PC-3 (cell line): ENCODE measurements around the gene DMC1. TPM values are rescaled to one million over a fixed set of nuclear protein-coding genes. Genes with fewer than 3 reads are reported as not detected.
"Not testable (repeated sequence)": the region's sequence is repeated elsewhere in the genome, so short reads cannot be mapped to it uniquely, and the experiment has no call there.

ENCODE experiments used
- ATAC-seq: fragments of 200-7000 bp; cut with Tn5 transposase; 2 replicates; pipeline ENCODE4 v1.9.1; 2020; ENCODE audit warnings: mild to moderate bottlenecking, moderate library complexity
- BruUV-seq: library from RNA; stranded (reverse); fragments of 400-500 nt; replicated peaks from 2 replicates; lab custom pipeline; 2021; lab: Mats Ljungman, UMichigan
- CTCF ChIA-PET: fragments of 300-600 bp; sonication (Branson Sonifier 250); formaldehyde crosslinking; loops from one replicate; lab custom pipeline; 2022; ENCODE audit warnings: antibody characterized with exemption; lab: Charles Lee
- POLR2A ChIA-PET: fragments of 300-600 bp; sonication (Branson Sonifier 250); formaldehyde crosslinking; loops from one replicate; lab custom pipeline; 2022; ENCODE audit warnings: antibody characterized with exemption; ENCODE audit not compliant: unreplicated experiment; lab: Charles Lee
- DNase-seq: peaks from one replicate; pipeline ENCODE4 v3.0.0-alpha.2; 2015
- H2AFZ ChIP-seq: fragments of 300-600 bp; sonication (generic); 2 replicates; pipeline ENCODE4 v1.6.0; 2016; ENCODE audit warnings: antibody characterized with exemption, low read length
- H3F3A ChIP-seq: fragments of 300-600 bp; sonication (generic); one replicate; pipeline ENCODE4 v1.6.0; 2017; ENCODE audit warnings: antibody characterized with exemption, low read length, control low read depth, mild to moderate bottlenecking; ENCODE audit not compliant: unreplicated experiment
- H3K27ac ChIP-seq: fragments of 300-600 bp; sonication (generic); 2 replicates; pipeline ENCODE4 v1.5.1; 2016; ENCODE audit warnings: mild to moderate bottlenecking, low read length
- H3K27me3 ChIP-seq: fragments of 300-600 bp; sonication (generic); 2 replicates; pipeline ENCODE4 v1.6.1; 2016; ENCODE audit warnings: low read length, mixed read lengths
- H3K36me3 ChIP-seq: fragments of 300-600 bp; sonication (generic); 2 replicates; pipeline ENCODE4 v1.6.1; 2016; ENCODE audit warnings: low read depth, mixed run types, low read length, mixed read lengths
- H3K4me1 ChIP-seq: fragments of 300-600 bp; sonication (generic); 2 replicates; pipeline ENCODE4 v1.5.1; 2016; ENCODE audit warnings: low read length; ENCODE audit not compliant: insufficient read depth
- H3K4me2 ChIP-seq: fragments of 300-600 bp; sonication (generic); 2 replicates; pipeline ENCODE4 v1.6.0; 2016; ENCODE audit warnings: low read length
- H3K4me3 ChIP-seq: fragments of 300-600 bp; sonication (generic); 2 replicates; pipeline ENCODE4 v1.5.1; 2016; ENCODE audit warnings: mild to moderate bottlenecking, low read length, mixed read lengths
- H3K79me2 ChIP-seq: fragments of 300-600 bp; sonication (generic); 2 replicates; pipeline ENCODE4 v1.6.1; 2017; ENCODE audit warnings: low read length, mixed read lengths
- H3K9ac ChIP-seq: fragments of 300-600 bp; sonication (generic); 2 replicates; pipeline ENCODE4 v1.6.0; 2016; ENCODE audit warnings: mild to moderate bottlenecking, low read length
- H3K9me2 ChIP-seq: fragments of 300-600 bp; sonication (generic); replicated peaks from 2 replicates; pipeline ENCODE4 v1.6.1; 2016; ENCODE audit warnings: mixed run types, low read length, mixed read lengths
- H3K9me3 ChIP-seq: fragments of 300-600 bp; sonication (generic); 2 replicates; pipeline ENCODE4 v1.6.1; 2016; ENCODE audit warnings: low read length, mixed read lengths
- H4K20me1 ChIP-seq: fragments of 300-600 bp; sonication (generic); 2 replicates; pipeline ENCODE4 v1.6.1; 2016; ENCODE audit warnings: low read length, mixed read lengths
- EZH2 ChIP-seq: fragments of 300-600 bp; sonication (generic); IDR thresholded peaks from one replicate; pipeline ENCODE4 v1.6.1; 2017; ENCODE audit warnings: antibody characterized with exemption, mild to moderate bottlenecking, low read length; ENCODE audit not compliant: unreplicated experiment
- EZH2phosphoT487 ChIP-seq: fragments of 300-600 bp; sonication (generic); IDR thresholded peaks from 2 replicates; pipeline ENCODE4 v1.6.1; 2018; ENCODE audit warnings: mild to moderate bottlenecking, antibody characterized with exemption, low read length, borderline replicate concordance
- intact Hi-C: fragments of 100-400 bp; cut with micrococcal nuclease; formaldehyde crosslinking; loops from 2 replicates; pipeline ENCODE4 v1.9.0; 2023
- total RNA-seq: library from RNA; depleted of rRNA; stranded (reverse); fragments of >200 nt; gene quantifications from 2 replicates; pipeline ENCODE4 v1.2.3, GENCODE V29; 2014
- TF ChIP-seq, protein P1 (sequence below): fragments of 300-600 bp; sonication (generic); conservative IDR thresholded peaks from 2 replicates; pipeline ENCODE4 v1.5.1; 2017; ENCODE audit warnings: antibody characterized with exemption, low read depth, mild to moderate bottlenecking, low read length

Gene DMC1
- total RNA-seq, 1 experiment from 2014 or later = not detected

- POLR2A ChIA-PET = no interaction called here
- BruUV-seq = no TSS peak
- CTCF ChIA-PET = no interaction called here
- H3K79me2 ChIP-seq = no peaks in the 10 kb centered on the region
- H3K9ac ChIP-seq = no peak overlapping the region
- intact Hi-C loops = no loop called here
- no peak overlapping the region for H2AFZ ChIP-seq
- H4K20me1 ChIP-seq = no peaks in the 10 kb centered on the region
- H3K4me3 ChIP-seq = no peak overlapping the region
- no peak for DNase-seq
- H3K4me2 ChIP-seq = no peak overlapping the region
- no peaks in the 10 kb centered on the region for H3K9me3 ChIP-seq
- no peak for TF ChIP-seq EZH2
- no peaks in the 10 kb centered on the region for H3K27me3 ChIP-seq
- no peaks in the 10 kb centered on the region for H3K9me2 ChIP-seq
- no peak for ATAC-seq
- H3K4me1 ChIP-seq = peaks cover 11% of the 10 kb centered on the region
- H3K27ac ChIP-seq = no peak overlapping the region
- H3K36me3 ChIP-seq = no peaks in the 10 kb centered on the region
- H3F3A ChIP-seq = no peaks in the 10 kb centered on the region
These were observed 32.2 kb upstream of the DMC1 start for GRCh38 chr22:38602166-38602565.

DNA sequence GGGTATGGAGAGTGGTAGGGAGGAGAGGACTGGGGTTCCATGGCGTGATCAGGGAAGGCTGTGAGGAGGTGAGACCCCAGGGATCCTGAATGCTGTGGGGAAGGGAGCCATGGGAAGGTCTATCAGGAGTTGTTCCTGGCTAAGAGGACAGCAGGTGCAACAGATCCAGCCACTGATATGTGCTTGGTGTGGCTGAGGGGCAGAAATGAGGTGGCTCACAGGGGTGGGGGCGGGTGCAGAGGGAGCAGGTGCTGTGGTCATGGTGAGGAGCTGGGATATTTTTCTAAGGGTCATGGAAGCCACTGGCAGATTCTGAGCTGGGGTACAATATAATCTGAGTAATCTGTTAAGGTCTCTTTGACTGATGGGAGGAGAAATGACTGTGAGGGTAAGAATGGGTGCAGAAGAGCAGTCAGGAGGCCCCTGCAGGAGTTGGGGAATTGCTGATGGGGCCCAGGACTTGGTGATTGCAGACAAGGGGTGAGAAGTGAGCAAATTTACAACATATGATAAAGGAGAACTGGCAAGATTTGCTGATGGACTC lies 31.3 kb upstream of the DMC1 start:
- BruUV-seq = no TSS peak
- intact Hi-C loops = no loop called here
- H3K27me3 ChIP-seq = no peaks in the 10 kb centered on the region
- no peaks in the 10 kb centered on the region for H3K9me2 ChIP-seq
- H3K4me2 ChIP-seq = no peak overlapping the region
- H3K79me2 ChIP-seq = no peaks in the 10 kb centered on the region
- no peaks in the 10 kb centered on the region for H3K36me3 ChIP-seq
- peaks cover 5% of the 10 kb centered on the region for H3K4me1 ChIP-seq
- no peak for DNase-seq
- H3K9ac ChIP-seq = no peak overlapping the region
- H4K20me1 ChIP-seq = no peaks in the 10 kb centered on the region
- H3K27ac ChIP-seq = no peak overlapping the region
- ATAC-seq = no peak
- TF ChIP-seq EZH2 (no peak), EZH2phosphoT487 (no peak)
- TF ChIP-seq, protein P1, sequence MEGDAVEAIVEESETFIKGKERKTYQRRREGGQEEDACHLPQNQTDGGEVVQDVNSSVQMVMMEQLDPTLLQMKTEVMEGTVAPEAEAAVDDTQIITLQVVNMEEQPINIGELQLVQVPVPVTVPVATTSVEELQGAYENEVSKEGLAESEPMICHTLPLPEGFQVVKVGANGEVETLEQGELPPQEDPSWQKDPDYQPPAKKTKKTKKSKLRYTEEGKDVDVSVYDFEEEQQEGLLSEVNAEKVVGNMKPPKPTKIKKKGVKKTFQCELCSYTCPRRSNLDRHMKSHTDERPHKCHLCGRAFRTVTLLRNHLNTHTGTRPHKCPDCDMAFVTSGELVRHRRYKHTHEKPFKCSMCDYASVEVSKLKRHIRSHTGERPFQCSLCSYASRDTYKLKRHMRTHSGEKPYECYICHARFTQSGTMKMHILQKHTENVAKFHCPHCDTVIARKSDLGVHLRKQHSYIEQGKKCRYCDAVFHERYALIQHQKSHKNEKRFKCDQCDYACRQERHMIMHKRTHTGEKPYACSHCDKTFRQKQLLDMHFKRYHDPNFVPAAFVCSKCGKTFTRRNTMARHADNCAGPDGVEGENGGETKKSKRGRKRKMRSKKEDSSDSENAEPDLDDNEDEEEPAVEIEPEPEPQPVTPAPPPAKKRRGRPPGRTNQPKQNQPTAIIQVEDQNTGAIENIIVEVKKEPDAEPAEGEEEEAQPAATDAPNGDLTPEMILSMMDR = no peak
- H3K4me3 ChIP-seq = no peak overlapping the region
- POLR2A ChIA-PET = no interaction called here
- no peak overlapping the region for H2AFZ ChIP-seq
- H3F3A ChIP-seq = no peaks in the 10 kb centered on the region
- CTCF ChIA-PET = no interaction called here
- no peaks in the 10 kb centered on the region for H3K9me3 ChIP-seq

DNA sequence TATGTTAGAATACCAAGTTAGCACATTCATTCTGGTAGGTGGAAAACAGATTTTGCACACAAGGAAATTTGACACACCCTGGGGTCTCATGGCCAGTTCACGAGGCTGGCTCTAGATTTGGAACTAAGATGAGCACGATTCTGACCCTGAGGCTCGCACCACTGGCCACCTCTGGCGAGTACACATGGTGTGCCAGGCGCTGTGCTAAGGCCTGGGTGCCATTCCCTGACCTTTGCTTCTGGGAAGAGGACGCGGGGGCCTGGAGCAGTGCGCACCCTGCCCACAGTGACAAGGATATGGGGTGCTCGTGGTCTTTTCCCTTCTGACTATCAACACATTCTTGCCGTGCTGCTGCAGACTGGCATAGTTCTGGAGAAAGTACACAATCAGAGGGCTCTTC lies 29.5 kb upstream of the DMC1 start:
- no peaks in the 10 kb centered on the region for H3K36me3 ChIP-seq
- no peaks in the 10 kb centered on the region for H3K9me3 ChIP-seq
- no peaks in the 10 kb centered on the region for H3K79me2 ChIP-seq
- no peaks in the 10 kb centered on the region for H3K27me3 ChIP-seq
- no peaks in the 10 kb centered on the region for H3F3A ChIP-seq
- no peaks in the 10 kb centered on the region for H4K20me1 ChIP-seq
- TF ChIP-seq EZH2 (no peak), EZH2phosphoT487 (no peak)
- TF ChIP-seq, protein P1 = no peak
- BruUV-seq = no TSS peak
- H3K27ac ChIP-seq = no peak overlapping the region
- no peaks in the 10 kb centered on the region for H3K4me1 ChIP-seq
- no peak overlapping the region for H3K4me3 ChIP-seq
- intact Hi-C loops = no loop called here
- ChIA-PET POLR2A (no interaction called here), CTCF (no interaction called here)
- no peak overlapping the region for H3K4me2 ChIP-seq
- no peak overlapping the region for H3K9ac ChIP-seq
- no peak for ATAC-seq
- DNase-seq = no peak
- H3K9me2 ChIP-seq = no peaks in the 10 kb centered on the region
- H2AFZ ChIP-seq = no peak overlapping the region

GRCh38 chr22:38582923-38583322 lies 12.9 kb upstream of the DMC1 start:
- H3K36me3 ChIP-seq, H3K27me3 ChIP-seq, H2AFZ ChIP-seq, H3K9ac ChIP-seq, ATAC-seq, H3K9me3 ChIP-seq, H3K4me1 ChIP-seq, H3K79me2 ChIP-seq, H3F3A ChIP-seq, CTCF ChIA-PET, H3K4me2 ChIP-seq, intact Hi-C loops, POLR2A ChIA-PET, BruUV-seq, H3K9me2 ChIP-seq, H4K20me1 ChIP-seq, H3K4me3 ChIP-seq, DNase-seq, H3K27ac ChIP-seq: not testable (repeated sequence)
